ENCODE data around the gene PPP1R7.
"Not testable (repeated sequence)": the region's sequence is repeated elsewhere in the genome, so short reads cannot be mapped to it uniquely, and the experiment has no call there.

PPP1R7 gene

GRCh38 chr2:241197246-241197645, 47.0 kb downstream of the PPP1R7 start:
- DNase-seq (ENCODE audit: low spot score) = not testable (repeated sequence)

GRCh38 chr2:241197947-241198346, 47.7 kb downstream of the PPP1R7 start:
- DNase-seq (ENCODE audit: low spot score) = no peak

GRCh38 chr2:241198381-241199279, 48.4 kb downstream of the PPP1R7 start:
- no peak for DNase-seq (ENCODE audit: low spot score)

- DNase-seq (ENCODE audit: low spot score) = no peak
These were observed 49.0 kb downstream of the PPP1R7 start for GRCh38 chr2:241199286-241199685.

- DNase-seq (ENCODE audit: low spot score) = no peak
These were observed 49.9 kb downstream of the PPP1R7 start for GRCh38 chr2:241199897-241200821.

GRCh38 chr2:241200822-241201395, 50.6 kb downstream of the PPP1R7 start:
- DNase-seq (ENCODE audit: low spot score) = no peak

- no peak for DNase-seq (ENCODE audit: low spot score)
These were observed 51.4 kb downstream of the PPP1R7 start for GRCh38 chr2:241201445-241202267.

- no peak for DNase-seq (ENCODE audit: low spot score)
These were observed 52.0 kb downstream of the PPP1R7 start for GRCh38 chr2:241202268-241202585.

- DNase-seq (ENCODE audit: low spot score) = no peak
These were observed 52.4 kb downstream of the PPP1R7 start for GRCh38 chr2:241202681-241203080.

GRCh38 chr2:241203218-241204009, 53.1 kb downstream of the PPP1R7 start:
- no peak for DNase-seq (ENCODE audit: low spot score)

- DNase-seq (ENCODE audit: low spot score) = no peak
These were observed 53.7 kb downstream of the PPP1R7 start for GRCh38 chr2:241204010-241204384.

GRCh38 chr2:241204490-241204889, 54.2 kb downstream of the PPP1R7 start:
- DNase-seq (ENCODE audit: low spot score) = no peak

- no peak for DNase-seq (ENCODE audit: low spot score)
These were observed 54.8 kb downstream of the PPP1R7 start for GRCh38 chr2:241205086-241205485.

GRCh38 chr2:241207151-241207550, 56.9 kb downstream of the PPP1R7 start:
- DNase-seq (ENCODE audit: low spot score) = no peak

- no peak for DNase-seq (ENCODE audit: low spot score)
These were observed 57.4 kb downstream of the PPP1R7 start for GRCh38 chr2:241207641-241208040.

- DNase-seq (ENCODE audit: low spot score) = no peak
These were observed 57.8 kb downstream of the PPP1R7 start for GRCh38 chr2:241208058-241208457.

GRCh38 chr2:241209271-241209670, 59.0 kb downstream of the PPP1R7 start:
- no peak for DNase-seq (ENCODE audit: low spot score)

GRCh38 chr2:241211276-241211675, 61.0 kb downstream of the PPP1R7 start:
- no peak for DNase-seq (ENCODE audit: low spot score)

GRCh38 chr2:241213041-241213440, 62.8 kb downstream of the PPP1R7 start:
- DNase-seq (ENCODE audit: low spot score) = no peak

GRCh38 chr2:241213567-241213966, 63.3 kb downstream of the PPP1R7 start:
- no peak for DNase-seq (ENCODE audit: low spot score)

- DNase-seq (ENCODE audit: low spot score) = no peak
These were observed 63.9 kb downstream of the PPP1R7 start for GRCh38 chr2:241214209-241214608.
